ENCODE data around the gene EWSR1.
"Not testable (repeated sequence)": the region's sequence is repeated elsewhere in the genome, so short reads cannot be mapped to it uniquely, and the experiment has no call there.

The EWSR1 gene, protein sequence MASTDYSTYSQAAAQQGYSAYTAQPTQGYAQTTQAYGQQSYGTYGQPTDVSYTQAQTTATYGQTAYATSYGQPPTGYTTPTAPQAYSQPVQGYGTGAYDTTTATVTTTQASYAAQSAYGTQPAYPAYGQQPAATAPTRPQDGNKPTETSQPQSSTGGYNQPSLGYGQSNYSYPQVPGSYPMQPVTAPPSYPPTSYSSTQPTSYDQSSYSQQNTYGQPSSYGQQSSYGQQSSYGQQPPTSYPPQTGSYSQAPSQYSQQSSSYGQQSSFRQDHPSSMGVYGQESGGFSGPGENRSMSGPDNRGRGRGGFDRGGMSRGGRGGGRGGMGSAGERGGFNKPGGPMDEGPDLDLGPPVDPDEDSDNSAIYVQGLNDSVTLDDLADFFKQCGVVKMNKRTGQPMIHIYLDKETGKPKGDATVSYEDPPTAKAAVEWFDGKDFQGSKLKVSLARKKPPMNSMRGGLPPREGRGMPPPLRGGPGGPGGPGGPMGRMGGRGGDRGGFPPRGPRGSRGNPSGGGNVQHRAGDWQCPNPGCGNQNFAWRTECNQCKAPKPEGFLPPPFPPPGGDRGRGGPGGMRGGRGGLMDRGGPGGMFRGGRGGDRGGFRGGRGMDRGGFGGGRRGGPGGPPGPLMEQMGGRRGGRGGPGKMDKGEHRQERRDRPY

DNA sequence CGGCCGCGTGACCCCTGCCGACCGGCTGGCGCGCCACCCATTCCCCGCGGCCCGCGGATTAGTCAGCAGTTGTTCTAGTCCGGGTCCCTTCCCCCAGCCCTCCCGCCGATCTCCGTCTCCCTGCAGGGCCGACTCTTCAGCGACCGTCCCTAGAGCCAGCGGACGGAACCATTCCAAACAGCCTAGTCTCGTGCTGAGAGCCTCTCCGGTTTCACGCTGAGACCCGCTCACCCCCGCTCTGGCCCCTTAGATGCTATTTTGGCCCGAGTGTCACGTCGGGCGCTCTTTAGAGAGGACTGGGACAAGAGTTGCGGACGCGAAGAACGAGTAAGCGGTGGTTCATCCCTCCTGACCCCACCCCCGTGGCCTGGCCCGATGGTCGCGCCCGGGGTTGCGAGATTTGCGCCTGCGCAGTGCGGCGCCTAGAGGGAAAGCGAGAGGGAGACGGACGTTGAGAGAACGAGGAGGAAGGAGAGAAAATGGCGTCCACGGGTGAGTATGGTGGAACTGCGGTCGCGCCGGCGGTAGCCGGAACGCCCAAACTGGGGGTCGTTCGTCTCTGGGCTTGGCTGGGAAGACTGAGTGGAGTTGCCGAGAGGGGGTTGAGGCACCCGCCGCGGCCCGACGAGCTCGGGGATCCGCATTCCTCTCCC, at the start of gene EWSR1, which contains the start of gene RHBDD3:
Gene EWSR1 (plus strand): TSS at position 411 of the 653 bp plus-strand sequence. CDS start 69 bp downstream, at position 480.
Gene RHBDD3 (minus strand): TSS at position 124 of the 653 bp plus-strand sequence. CDS start 2,355 bp downstream, outside the sequence.
- DNase-seq (ENCODE audit: low read depth, low spot score), result peak; percentile 98

DNA sequence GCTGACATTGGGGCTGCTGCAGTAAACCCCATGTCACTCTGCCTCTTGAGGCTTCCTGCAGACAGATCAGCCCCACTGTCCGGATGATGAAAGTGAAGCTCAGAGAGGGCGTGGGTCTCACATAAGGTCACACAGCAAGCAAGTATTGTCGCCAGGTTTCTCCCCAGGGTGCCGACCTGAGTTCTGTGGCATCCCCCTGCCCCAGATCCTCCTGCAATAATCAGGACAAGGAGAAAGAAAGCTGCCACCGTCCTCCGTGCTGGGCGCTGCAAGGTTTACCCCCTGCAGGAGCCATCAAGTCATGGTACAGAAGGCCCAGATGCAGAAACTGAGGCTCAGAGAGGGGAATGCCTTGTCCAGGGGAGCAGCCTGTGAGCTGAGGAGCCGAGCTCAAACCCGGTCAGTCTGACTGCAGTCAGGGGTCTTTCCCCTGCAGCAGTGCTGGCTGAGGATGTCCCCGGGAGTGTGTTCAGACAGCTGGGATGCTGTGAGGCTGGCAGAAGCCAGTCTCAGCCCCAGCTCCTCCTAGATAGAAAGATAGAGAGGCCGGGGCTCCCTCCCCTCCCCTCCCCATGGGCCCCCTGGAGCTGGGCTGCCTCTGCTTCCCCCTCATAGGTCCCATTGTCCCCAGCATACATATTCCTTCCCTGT, 49.2 kb upstream of the EWSR1 start:
- DNase-seq (ENCODE audit: low read depth, low spot score), result no peak

DNA sequence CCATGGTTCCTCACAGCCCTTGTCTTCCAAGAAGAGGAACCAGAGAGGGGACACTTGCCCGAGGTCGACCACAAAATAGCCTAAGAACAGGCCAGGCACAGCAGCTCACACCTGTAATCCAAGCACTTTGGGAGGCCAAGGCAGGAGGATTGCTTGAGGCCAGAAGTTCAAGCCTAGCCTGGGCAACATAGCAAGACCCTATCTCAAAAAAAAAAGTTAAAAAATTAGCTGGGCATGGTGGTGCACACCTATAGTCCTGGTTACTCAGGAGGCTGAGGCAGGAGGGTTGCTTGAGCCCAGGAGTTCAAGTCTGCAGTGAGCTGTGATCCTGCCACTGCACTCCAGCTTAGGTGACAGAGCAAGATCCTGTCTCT, 48.7 kb upstream of the EWSR1 start:
- DNase-seq (ENCODE audit: low read depth, low spot score), result not testable (repeated sequence)

DNA sequence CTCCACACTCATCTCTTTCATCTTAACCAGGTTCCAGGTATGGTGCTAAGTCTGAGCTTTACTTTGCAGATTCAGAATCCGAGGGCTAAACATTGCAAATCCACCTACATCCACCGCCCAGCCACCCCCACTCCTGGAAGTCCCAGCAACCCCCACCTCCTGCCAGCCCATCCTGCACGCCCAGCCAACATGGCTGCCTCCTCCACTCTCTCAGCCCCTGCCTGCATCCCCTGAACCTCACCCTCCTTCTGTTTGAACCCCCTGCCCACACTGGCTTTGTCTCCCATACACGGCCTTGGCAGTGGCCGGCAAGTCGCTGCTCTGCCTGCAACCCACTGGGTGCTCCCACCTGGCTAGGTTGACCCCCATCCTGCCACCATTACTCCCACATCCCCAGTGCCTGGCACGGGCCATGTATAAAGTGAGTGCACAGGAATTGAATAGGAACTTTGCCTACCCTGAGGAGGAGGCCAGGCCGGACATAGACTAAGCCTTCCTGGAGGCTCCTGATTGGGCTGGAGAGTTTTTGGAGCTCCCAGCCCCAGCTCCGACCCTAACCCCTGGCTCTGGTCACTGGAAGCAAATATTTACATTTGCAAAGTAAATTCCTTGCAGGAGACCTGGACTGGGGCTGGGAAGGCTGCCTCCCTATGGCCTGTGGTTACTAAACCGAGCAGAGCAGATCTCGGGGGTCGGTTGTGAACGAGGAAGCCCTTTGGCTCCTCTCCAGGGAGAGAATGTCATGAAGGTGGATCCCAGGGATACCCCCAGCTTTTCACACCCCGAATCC, 48.0 kb upstream of the EWSR1 start:
- no peak for DNase-seq (ENCODE audit: low read depth, low spot score)

DNA sequence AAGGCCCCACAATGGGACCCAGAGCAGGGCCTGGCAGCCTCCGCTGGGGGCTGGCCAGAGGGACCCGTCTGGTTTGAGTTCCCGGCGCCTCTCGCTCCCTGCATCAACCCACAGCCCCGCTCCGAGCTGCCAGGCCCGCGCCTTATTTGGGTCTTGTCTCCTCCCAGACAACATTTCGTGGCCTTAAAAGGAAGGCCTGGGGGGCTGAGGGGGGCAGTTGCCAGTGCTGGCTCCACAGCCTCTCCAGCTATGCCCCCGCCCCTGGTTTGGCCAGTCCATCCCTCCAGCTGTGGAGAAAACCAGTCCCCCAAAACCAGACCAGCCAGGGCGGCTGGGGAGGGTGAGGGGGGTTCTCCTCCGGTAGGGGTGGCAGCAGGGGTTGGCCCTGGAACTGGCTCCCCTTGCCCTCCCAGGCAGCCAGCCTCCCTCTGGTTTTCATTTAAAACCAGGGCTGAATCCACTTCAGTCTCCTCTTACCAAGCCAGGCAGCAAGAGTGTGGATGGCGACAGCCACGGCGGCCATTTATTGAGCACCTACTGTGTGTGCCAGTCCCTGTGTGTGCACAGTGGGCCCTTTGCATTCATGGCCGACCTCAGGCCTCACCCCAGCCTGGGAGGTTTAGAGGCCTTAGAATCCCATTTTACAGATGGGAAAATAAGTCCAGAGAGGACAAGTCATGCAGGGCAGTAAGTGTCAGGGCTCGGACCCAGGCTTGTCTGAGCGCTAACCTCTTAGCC, 43.8 kb upstream of the EWSR1 start:
- DNase-seq (ENCODE audit: low read depth, low spot score), result peak; percentile 23

DNA sequence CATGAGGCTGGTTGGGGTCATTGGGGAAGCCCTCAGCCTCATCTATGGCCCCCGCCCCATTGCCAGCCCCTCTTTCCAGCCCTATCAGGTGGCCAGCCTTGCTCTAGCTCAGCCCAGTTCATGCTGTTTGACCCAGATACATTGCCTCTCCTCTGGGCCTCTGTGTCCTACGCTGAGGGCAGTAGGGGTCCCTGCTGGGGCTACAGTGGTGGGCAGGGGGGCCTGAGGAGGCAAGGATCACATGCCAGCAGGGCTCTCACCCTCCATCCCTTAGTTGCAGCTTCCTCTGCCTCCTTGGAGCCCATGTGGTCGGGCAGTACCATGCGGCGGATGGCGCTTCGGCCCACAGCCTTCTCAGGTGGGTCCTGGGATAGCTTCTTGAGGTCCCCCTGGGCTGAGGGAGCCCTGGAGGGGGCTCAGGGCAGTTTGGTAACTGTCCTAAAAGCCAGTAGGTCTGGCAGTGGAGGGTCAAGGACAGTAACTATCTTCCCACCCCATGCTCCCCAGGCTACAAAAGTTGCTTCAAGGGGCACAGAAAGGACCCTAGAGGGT, 43.1 kb upstream of the EWSR1 start:
- DNase-seq (ENCODE audit: low read depth, low spot score), result no peak

DNA sequence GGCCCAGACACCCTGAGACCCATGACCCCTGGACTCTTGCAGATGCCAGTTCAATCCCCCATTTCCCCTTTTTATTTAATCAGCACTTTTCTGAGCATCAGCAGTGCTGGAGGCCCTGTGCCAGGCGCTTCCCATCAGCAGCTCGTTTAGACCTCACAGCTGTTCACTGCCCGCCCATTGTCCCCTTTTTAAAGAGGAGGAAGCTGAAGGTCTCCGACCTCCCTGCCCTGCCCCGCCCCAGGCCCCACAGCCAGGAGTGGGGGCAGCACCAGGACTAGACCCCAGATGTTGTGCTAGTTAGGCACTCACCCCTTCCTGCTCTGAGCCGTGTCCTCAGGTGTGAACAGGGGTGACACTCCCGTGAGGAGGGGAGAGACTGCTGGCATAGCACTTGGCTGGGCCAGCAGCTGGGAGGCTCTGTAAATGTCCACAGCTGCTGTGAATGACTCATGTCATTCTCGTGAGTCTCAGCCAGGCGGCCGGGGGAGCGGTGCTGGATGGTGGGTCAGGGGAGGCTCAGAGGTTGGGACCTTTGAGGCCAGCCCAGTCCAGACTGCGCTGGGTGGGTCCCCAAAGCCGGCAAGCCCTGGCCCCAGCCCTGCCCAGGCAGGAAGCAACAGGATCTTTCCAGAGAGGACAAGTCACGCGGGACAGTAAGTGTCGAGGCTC, 42.5 kb upstream of the EWSR1 start:
- DNase-seq (ENCODE audit: low read depth, low spot score), result no peak

DNA sequence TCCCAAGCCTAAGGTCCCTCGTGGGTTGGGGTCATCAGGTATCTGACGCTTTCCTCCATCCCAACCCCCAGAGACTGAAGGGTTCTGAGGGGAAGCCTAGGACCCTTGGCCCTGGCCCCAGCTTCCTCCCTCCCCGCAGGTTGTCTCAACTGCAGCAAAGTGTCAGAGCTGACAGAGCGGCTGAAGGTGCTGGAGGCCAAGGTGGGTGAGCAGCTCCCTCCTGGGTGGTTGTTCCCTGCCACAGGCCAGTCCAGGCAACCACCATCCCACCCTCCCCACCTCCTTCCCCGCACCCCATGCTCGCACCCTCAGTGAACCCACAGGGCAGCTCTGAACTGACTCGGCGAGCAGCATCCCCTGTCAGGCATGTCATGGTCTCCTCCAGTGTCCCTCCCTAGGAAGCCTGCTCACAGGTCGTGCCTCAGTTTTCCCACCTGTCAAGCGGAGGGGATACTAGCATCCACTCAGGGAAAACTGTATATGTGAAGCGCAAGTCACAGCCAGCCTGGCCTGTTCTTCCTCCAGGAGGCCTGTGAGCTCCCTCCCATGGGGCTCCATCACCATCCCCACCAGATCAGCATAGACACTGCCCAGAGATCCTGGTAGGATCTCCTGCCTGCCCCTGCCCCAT, 41.6 kb upstream of the EWSR1 start:
- DNase-seq (ENCODE audit: low read depth, low spot score), result no peak

DNA sequence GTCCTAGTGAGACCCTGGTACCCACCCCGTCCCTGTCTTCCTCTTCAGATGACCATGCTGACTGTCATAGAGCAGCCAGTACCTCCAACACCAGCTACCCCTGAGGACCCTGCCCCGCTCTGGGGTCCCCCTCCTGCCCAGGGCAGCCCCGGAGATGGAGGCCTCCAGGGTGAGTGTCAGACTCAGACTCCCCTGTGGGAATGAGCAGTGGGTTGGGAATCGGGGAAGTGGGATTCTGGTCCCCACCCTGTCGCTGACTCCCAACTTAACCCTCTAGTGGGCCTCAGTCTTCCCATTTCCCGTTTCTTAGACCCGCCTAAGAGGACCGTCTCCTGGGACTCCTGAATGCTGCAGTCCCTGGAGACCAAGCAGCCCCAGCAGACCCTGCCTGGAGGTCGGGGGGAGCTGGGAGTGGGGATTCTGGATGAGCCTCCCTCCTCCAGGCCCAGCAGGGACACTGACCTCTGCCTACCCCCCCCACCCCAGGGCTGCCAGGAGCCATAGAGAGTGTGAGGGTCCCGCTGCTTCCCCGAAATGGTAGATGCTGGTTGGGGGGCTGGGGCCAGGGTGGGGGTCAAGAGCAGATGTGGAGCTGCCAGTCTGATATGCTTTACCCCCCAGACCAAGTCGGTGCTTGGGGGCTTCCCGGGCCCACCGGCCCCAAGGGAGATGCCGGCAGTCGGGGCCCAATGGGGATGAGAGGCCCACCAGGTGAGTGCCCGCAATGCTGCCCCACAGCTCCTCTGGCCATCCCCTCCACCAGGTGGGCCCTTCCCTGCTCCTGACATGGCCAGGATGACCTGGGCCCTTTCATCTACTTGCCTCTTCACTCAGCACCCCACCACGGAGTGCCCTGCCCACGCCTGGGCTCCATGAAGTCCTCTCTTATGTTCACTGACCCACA, 36.8 kb upstream of the EWSR1 start:
- no peak for DNase-seq (ENCODE audit: low read depth, low spot score)

DNA sequence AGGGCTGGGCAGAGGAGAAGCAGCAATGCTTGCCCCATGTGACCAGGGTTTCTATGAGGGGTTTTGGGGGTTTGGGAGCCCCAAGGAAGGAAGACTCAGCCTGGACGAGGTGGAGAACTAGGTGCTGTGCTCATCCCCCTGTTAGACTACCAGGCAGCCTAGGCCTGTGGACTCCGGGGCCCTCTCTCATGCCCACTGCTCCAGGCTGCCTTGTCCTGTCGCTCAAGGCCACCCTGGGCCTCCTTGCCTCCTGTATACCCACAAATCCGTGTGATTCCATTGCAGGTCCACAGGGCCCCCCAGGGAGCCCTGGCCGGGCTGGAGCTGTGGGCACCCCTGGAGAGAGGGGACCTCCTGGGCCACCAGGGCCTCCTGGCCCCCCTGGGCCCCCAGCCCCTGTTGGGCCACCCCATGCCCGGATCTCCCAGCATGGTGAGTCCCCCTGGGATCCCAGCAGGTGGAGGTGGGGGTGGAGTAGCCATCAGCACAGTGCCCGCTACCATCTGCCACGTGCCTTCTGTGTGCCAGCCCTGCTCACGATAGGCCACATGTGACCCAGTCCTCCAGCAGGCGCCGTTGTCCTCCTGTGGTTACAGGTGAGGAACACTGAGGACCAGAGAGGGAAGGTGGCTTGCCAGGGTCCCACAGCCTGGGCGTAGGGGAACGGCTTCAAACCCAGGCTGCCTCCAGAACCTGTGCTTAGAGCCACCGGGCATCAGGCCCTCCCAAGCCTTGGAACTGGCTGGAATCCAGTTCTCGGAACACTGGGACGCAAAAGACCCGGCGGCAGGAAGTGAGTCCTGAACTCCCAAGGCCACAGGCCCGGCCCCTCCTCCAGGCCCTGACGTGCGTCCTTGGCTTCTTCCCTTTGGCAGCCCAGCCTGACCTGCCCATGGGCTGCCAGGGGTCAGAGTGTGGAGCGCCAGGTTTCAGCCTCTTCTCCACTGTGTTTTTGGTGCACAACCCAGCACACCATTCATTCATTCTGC, 35.8 kb upstream of the EWSR1 start:
- no peak for DNase-seq (ENCODE audit: low read depth, low spot score)

DNA sequence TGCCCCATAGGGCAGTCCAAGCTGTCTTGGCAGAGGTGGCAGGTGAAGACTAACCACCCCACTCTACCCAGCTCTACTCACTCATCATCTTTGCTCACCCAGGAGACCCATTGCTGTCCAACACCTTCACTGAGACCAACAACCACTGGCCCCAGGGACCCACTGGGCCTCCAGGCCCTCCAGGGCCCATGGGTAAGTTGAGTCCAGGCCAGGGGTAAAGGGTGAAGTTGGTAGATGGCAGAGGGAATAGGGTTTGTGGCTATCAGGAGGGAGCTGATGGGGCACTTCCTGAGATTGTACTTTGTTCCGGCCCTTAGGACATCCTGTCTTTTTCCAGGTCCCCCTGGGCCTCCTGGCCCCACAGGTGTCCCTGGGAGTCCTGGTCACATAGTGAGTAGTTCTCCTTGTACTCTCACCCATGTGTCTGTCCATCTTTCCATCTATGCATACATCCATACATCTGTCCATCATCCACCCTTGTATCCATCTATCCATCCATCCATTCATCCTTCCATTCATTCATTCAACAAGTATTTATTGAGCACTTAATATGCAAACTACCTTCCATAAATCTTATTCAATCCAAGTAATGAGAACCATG, 34.7 kb upstream of the EWSR1 start:
- DNase-seq (ENCODE audit: low read depth, low spot score), result no peak

DNA sequence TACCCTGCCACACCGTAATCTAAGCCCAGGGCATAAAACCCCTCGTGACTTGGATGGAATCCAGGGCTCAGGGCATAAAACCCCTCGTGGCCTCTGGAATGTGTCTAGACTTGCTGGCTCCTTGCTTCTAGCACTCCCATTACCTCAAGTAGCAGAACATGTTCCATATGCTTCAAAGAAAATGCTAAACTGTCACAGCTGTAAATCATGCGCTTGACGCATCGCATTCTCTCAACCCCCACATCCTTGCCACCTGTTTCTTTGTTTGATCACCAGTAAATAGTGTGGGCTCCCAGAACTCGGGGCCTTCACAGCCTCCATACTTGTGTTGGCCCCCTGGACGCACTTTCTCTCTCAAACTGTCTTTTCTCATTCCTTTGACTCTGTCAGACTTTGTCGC, 27.6 kb upstream of the EWSR1 start:
- DNase-seq (ENCODE audit: low read depth, low spot score), result not testable (repeated sequence)

DNA sequence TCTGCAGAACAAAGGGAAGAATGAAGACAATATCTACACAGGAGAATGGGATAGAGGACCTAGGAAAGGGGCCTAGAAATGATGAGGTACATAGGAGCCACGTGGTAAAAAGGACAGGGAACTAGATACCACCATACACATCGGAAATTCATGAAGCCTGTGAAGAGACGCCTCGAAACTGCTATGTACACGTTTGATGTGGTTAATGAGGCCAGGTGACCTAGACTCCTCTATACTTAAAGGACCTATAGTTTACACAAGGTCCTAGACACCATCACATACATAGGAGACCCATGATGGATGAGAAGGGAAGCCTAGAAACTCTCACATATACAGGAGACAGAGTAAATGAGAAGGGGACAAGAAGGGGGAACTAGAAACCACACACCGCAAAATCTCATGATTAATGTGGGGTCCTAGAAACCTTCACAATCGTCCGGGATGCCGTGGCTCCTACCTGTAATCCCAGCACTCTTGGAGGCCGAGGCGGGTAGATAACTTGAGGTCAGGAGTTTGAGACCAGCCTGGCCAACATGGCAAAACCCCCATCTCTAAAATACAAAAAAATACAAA, 24.1 kb upstream of the EWSR1 start:
- no peak for DNase-seq (ENCODE audit: low read depth, low spot score)

DNA sequence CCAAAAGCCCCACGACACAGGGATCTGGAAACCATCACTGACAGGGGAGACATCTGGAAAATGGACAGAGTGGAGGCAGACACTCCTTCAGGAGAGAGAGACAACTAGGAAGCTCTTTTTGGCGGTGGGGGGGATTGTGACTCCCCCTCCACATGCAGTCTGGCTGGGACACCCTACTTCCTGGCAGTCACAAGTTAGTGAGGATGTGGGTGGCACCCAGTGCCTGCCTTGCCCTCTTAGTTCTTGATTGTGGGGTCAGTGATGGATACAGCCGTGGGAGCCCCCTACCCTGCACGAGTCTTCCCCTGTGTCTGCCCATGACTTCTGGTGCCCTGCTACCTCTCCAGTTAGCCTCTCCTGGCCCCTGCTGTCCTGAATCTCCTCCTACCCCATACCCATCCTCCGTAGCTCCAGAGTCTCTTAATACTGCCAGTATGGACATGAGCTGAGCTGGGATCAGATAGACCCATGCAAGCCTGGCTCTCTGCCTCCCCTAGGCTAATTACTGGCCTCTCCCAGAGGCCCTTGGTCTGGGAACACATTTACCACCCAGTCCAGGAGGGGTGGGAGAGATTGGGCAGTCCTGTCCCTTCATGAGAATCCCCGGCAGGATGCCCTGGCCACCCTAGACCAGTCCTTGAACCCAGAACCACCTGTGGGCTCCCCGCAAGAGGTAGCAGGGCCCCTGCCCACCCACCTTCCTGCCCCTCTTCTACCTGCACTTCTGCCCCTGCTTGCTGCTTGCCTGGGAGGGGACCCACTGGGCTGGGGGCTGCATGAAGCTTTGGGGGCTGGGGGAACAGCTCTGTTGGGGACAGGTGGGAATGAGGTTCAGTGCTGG, 23.1 kb upstream of the EWSR1 start:
- DNase-seq (ENCODE audit: low read depth, low spot score), result no peak

Measured in astrocyte of the hippocampus (primary cell).